OCI-LY7 (cell line): ENCODE data around the gene RTP5. TPM values are rescaled to one million over a fixed set of nuclear protein-coding genes. Genes with fewer than 3 reads are reported as not detected.

Experiments
- BruUV-seq: library from RNA; stranded (reverse); fragments of 400-500 nt; replicated peaks from 2 replicates; lab custom pipeline; 2021; lab: Mats Ljungman, UMichigan
- CTCF ChIA-PET: fragments of 300-600 bp; sonication (Branson Sonifier 250); formaldehyde crosslinking; loops from one replicate; lab custom pipeline; 2022; ENCODE audit warnings: antibody characterized with exemption; ENCODE audit not compliant: unreplicated experiment; lab: Charles Lee
- POLR2A ChIA-PET: fragments of 300-600 bp; sonication (Branson Sonifier 250); formaldehyde crosslinking; loops from one replicate; lab custom pipeline; 2022; ENCODE audit warnings: antibody characterized with exemption; lab: Charles Lee
- DNase-seq: peaks from one replicate; pipeline ENCODE4 v3.0.0-alpha.2; 2015; ENCODE audit warnings: low spot score
- H2AFZ ChIP-seq: fragments of 200-600 bp; sonication (generic), shearing (Covaris generic); 2 replicates; pipeline ENCODE4 v1.6.1; 2014; ENCODE audit warnings: mild to moderate bottlenecking, antibody characterized with exemption, low read length, moderate library complexity
- H3K27ac ChIP-seq: fragments of 200-600 bp; sonication (generic); 2 replicates; pipeline ENCODE4 v1.5.1; 2014; ENCODE audit warnings: mixed run types, low read depth, mild to moderate bottlenecking, moderate library complexity, low read length, inconsistent platforms; ENCODE audit not compliant: poor library complexity, severe bottlenecking
- H3K36me3 ChIP-seq: fragments of 200-600 bp; sonication (generic); 2 replicates; pipeline ENCODE4 v1.6.1; 2014; ENCODE audit warnings: mild to moderate bottlenecking, antibody characterized with exemption, low read length, moderate library complexity, mixed read lengths; ENCODE audit not compliant: insufficient read depth
- H3K4me1 ChIP-seq: fragments of 200-600 bp; sonication (generic); 2 replicates; pipeline ENCODE4 v1.5.1; 2014; ENCODE audit warnings: mild to moderate bottlenecking, low read length; ENCODE audit not compliant: insufficient read depth, poor library complexity, severe bottlenecking
- H3K4me2 ChIP-seq: fragments of 200-600 bp; sonication (generic); 2 replicates; pipeline ENCODE4 v1.6.1; 2014; ENCODE audit warnings: mild to moderate bottlenecking, low read length
- H3K4me3 ChIP-seq: fragments of 200-600 bp; sonication (generic); 2 replicates; pipeline ENCODE4 v1.5.1; 2014; ENCODE audit warnings: mild to moderate bottlenecking, low read depth, low read length; ENCODE audit not compliant: poor library complexity, severe bottlenecking
- H3K79me2 ChIP-seq: fragments of 200-600 bp; sonication (generic); 2 replicates; pipeline ENCODE4 v1.6.1; 2016; ENCODE audit warnings: low read depth, mild to moderate bottlenecking, low read length, moderate library complexity, mixed read lengths; ENCODE audit not compliant: insufficient read depth
- H3K9me2 ChIP-seq: fragments of 200-600 bp; sonication (generic); 2 replicates; pipeline ENCODE4 v1.6.1; 2016; ENCODE audit warnings: mild to moderate bottlenecking, low read length, mixed read lengths; ENCODE audit not compliant: insufficient read depth
- H3K9me3 ChIP-seq: fragments of 200-600 bp; sonication (generic); 2 replicates; pipeline ENCODE4 v1.6.1; 2014; ENCODE audit warnings: mild to moderate bottlenecking, mixed run types, low read length, mixed read lengths
- H4K20me1 ChIP-seq: fragments of 200-600 bp; sonication (generic); 2 replicates; pipeline ENCODE4 v1.6.1; 2014; ENCODE audit warnings: mild to moderate bottlenecking, antibody characterized with exemption, low read length, moderate library complexity, mixed read lengths; ENCODE audit not compliant: insufficient read depth
- EZH2phosphoT487 ChIP-seq: fragments of 200-600 bp; sonication (generic); IDR thresholded peaks from 2 replicates; pipeline ENCODE4 v1.6.1; 2018; ENCODE audit warnings: low read depth, borderline replicate concordance, mild to moderate bottlenecking, mixed run types, antibody characterized with exemption, low read length, moderate library complexity, mixed read lengths
- intact Hi-C: fragments of 100-400 bp; cut with micrococcal nuclease; formaldehyde crosslinking; loops from one replicate; pipeline ENCODE4 v1.10.0; 2022; ENCODE audit not compliant: unreplicated experiment
- total RNA-seq, 2 experiments: library from RNA; depleted of rRNA in 1 of 2; stranded (reverse); fragments of >200 nt in 1 of 2; shearing (Covaris generic) in 1 of 2; gene quantifications; 2 replicates each; pipeline ENCODE4 v1.2.3, GENCODE V29; 2014 to 2022
- TF ChIP-seq, protein P1 (sequence below): fragments of 200-600 bp; sonication (generic); conservative IDR thresholded peaks from 2 replicates; pipeline ENCODE4 v1.5.1; 2014; ENCODE audit warnings: mild to moderate bottlenecking, antibody characterized with exemption, low read length, moderate library complexity, mixed read lengths

The RTP5 gene
- total RNA-seq, 2 experiments from 2014 or later = not detected

DNA sequence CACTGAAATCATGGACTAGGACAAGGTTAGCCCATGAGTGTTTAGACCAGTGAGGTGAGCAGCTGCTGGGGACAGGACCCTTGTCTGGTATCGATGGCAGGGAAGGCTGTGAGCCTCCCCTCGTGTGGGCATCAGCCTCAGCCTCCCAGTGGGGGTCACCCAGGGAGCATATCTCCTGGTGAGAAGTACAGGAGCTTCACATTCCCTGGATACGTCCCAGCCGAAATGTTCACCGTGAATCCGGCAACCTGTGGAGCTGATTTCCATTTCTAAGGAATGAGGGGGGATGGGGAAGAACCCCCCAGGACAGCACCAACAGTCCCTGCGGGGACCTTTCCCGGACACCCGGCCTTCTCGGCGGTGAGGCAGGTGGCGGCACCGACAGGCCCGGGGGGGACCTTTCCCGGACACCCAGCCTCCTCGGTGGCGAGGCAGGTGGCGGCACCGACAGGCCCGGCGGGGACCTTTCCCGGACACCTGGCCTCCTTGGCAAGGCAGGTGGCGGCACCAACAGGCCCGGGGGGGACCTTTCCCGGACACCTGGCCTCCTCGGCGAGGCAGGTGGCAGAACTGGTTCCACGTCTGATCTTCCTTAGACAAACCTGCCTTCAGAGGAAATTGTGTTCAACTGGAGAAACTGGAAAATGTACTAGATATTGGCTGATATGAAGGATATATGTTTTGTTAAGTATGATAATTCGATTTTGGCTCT lies 21.2 kb downstream of the RTP5 start:
- H3K27ac ChIP-seq = no peak overlapping the region
- no peaks in the 10 kb centered on the region for H3K79me2 ChIP-seq
- peaks cover 20% of the 10 kb centered on the region for H3K4me1 ChIP-seq
- DNase-seq = no peak
- no peaks in the 10 kb centered on the region for H3K9me2 ChIP-seq
- H3K4me2 ChIP-seq = no peak overlapping the region
- no peaks in the 10 kb centered on the region for H4K20me1 ChIP-seq
- no peak overlapping the region for H2AFZ ChIP-seq
- TF ChIP-seq EZH2phosphoT487 = no peak
- TF ChIP-seq, protein P1, sequence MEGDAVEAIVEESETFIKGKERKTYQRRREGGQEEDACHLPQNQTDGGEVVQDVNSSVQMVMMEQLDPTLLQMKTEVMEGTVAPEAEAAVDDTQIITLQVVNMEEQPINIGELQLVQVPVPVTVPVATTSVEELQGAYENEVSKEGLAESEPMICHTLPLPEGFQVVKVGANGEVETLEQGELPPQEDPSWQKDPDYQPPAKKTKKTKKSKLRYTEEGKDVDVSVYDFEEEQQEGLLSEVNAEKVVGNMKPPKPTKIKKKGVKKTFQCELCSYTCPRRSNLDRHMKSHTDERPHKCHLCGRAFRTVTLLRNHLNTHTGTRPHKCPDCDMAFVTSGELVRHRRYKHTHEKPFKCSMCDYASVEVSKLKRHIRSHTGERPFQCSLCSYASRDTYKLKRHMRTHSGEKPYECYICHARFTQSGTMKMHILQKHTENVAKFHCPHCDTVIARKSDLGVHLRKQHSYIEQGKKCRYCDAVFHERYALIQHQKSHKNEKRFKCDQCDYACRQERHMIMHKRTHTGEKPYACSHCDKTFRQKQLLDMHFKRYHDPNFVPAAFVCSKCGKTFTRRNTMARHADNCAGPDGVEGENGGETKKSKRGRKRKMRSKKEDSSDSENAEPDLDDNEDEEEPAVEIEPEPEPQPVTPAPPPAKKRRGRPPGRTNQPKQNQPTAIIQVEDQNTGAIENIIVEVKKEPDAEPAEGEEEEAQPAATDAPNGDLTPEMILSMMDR = no peak
- BruUV-seq = no TSS peak
- CTCF ChIA-PET = no interaction called here
- peaks cover 3% of the 10 kb centered on the region; the same call in 1 of the 2 replicates for H3K9me3 ChIP-seq
- intact Hi-C loops = no loop called here
- no peak overlapping the region for H3K4me3 ChIP-seq
- POLR2A ChIA-PET = no interaction called here
- peaks cover 25% of the 10 kb centered on the region for H3K36me3 ChIP-seq

DNA sequence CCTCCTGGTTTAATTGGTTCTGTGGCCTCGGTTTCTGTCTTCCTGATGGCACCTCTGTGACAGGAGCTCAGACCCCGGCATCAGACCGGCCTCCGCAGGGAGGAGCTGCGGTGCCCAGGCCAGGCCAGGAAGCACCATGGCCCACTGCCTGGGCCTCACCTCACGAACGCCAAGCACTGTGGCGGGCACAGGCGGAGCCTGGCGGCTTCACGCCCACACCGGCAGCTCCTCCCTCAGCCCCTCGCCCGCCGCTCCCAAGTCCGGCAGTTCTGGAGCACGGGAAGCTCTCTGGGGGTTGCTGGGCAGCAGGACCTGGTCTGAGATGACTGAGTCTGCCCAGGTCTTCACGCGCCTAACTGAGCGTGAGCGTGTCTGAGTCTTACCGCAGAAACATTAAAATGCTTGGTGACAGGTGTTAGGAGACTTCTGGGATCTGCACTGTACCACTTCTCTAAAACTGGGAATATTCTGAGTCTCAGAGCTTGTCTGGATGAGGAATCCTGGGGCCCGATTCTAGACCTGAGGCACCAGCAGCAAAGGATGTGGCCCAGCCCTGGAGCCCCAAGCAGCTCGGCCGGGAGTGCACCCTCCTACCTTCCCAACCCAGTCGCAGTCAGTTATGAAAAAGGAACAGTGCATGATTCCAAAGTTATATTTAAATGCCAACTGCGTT lies 21.9 kb downstream of the RTP5 start:
- ChIA-PET CTCF (no interaction called here), POLR2A (no interaction called here)
- peaks cover 25% of the 10 kb centered on the region for H3K36me3 ChIP-seq
- BruUV-seq = no TSS peak
- TF ChIP-seq, protein P1 = no peak
- no peak for TF ChIP-seq EZH2phosphoT487
- peaks cover 3% of the 10 kb centered on the region; the same call in 1 of the 2 replicates for H3K9me3 ChIP-seq
- H3K9me2 ChIP-seq = no peaks in the 10 kb centered on the region
- H3K27ac ChIP-seq = no peak overlapping the region
- no peak overlapping the region for H2AFZ ChIP-seq
- no peaks in the 10 kb centered on the region for H4K20me1 ChIP-seq
- H3K4me2 ChIP-seq = no peak overlapping the region
- H3K4me1 ChIP-seq = peaks cover 13% of the 10 kb centered on the region
- no peaks in the 10 kb centered on the region for H3K79me2 ChIP-seq
- H3K4me3 ChIP-seq = no peak overlapping the region
- DNase-seq = no peak
- intact Hi-C loops = no loop called here

GRCh38 chr2:241891988-241892298 lies 22.4 kb downstream of the RTP5 start:
- no TSS peak for BruUV-seq
- H3K4me3 ChIP-seq = no peak overlapping the region
- intact Hi-C loops = no loop called here
- H3K79me2 ChIP-seq = no peaks in the 10 kb centered on the region
- ChIA-PET CTCF (no interaction called here), POLR2A (no interaction called here)
- TF ChIP-seq, protein P1 = no peak
- TF ChIP-seq EZH2phosphoT487 = no peak
- H3K27ac ChIP-seq = no peak overlapping the region
- H3K36me3 ChIP-seq = peaks cover 22% of the 10 kb centered on the region
- no peak for DNase-seq
- H3K9me2 ChIP-seq = no peaks in the 10 kb centered on the region
- H3K4me2 ChIP-seq = no peak overlapping the region
- H3K9me3 ChIP-seq = peaks cover 3% of the 10 kb centered on the region; the same call in 1 of the 2 replicates
- no peak overlapping the region for H2AFZ ChIP-seq
- H4K20me1 ChIP-seq = no peaks in the 10 kb centered on the region
- H3K4me1 ChIP-seq = peaks cover 9% of the 10 kb centered on the region
